Duodenal mucosa (tissue), 2 donors: Measurements from ENCODE around the gene CTNNA2.

Source experiments
- H3K27ac ChIP-seq: one replicate; pipeline ENCODE4 v1.7.0; 2013; ENCODE audit warnings: low read depth, low read length
- H3K27me3 ChIP-seq, 2 donors: one replicate each; pipeline ENCODE4 v1.7.0; 2013; ENCODE audit warnings: low read length in 2 of 2, control low read depth in 1 of 2; ENCODE audit not compliant: insufficient read depth in 2 of 2, control insufficient read depth in 1 of 2
- H3K36me3 ChIP-seq, 2 donors: one replicate each; pipeline ENCODE4 v1.7.0; 2013; ENCODE audit warnings: low read length in 2 of 2, control low read depth in 1 of 2; ENCODE audit not compliant: insufficient read depth in 2 of 2, control insufficient read depth in 1 of 2
- H3K4me1 ChIP-seq, 2 donors: one replicate each; pipeline ENCODE4 v1.7.0; 2013; ENCODE audit warnings: low read length in 2 of 2, control low read depth in 1 of 2; ENCODE audit not compliant: insufficient read depth in 2 of 2, control insufficient read depth in 1 of 2
- H3K4me3 ChIP-seq, 2 donors: one replicate each; pipeline ENCODE4 v1.7.0; 2013; ENCODE audit warnings: low read length in 2 of 2, low read depth in 1 of 2
- H3K9ac ChIP-seq, 2 donors: one replicate each; pipeline ENCODE4 v1.7.0; 2013; ENCODE audit warnings: low read length in 2 of 2, low read depth in 1 of 2
- H3K9me3 ChIP-seq, 2 donors: one replicate each; pipeline ENCODE4 v1.7.0; 2013; ENCODE audit warnings: low read length in 2 of 2, control low read depth in 1 of 2; ENCODE audit not compliant: control insufficient read depth in 1 of 2

Gene CTNNA2

DNA sequence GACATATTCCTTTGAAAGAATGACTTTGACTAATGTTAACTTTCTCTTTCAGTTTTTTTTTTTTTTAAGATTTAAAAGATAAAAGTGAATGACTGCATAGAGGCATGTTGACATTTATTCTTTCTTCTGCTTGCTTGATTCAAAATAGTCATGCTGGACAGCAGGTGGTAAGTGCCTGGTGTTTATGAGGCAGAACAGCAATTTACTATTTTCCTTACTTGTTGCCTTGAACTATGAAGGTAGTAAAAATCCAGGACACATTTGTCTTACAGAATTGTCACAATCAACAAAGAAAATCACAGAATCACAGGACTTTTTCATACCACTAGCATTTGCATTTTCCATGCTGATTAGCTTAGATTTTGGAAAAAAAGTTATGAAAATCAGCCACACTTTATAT, 388.3 kb downstream of the CTNNA2 start:
- H3K36me3 ChIP-seq = no peaks in the 10 kb centered on the region
- no peak overlapping the region for H3K27ac ChIP-seq
- H3K27me3 ChIP-seq = peaks cover 0 to 4% of the 10 kb centered on the region in 2 donors
- H3K4me1 ChIP-seq = no peaks in the 10 kb centered on the region
- H3K4me3 ChIP-seq = no peak overlapping the region
- no peak overlapping the region for H3K9ac ChIP-seq
- no peaks in the 10 kb centered on the region for H3K9me3 ChIP-seq

DNA sequence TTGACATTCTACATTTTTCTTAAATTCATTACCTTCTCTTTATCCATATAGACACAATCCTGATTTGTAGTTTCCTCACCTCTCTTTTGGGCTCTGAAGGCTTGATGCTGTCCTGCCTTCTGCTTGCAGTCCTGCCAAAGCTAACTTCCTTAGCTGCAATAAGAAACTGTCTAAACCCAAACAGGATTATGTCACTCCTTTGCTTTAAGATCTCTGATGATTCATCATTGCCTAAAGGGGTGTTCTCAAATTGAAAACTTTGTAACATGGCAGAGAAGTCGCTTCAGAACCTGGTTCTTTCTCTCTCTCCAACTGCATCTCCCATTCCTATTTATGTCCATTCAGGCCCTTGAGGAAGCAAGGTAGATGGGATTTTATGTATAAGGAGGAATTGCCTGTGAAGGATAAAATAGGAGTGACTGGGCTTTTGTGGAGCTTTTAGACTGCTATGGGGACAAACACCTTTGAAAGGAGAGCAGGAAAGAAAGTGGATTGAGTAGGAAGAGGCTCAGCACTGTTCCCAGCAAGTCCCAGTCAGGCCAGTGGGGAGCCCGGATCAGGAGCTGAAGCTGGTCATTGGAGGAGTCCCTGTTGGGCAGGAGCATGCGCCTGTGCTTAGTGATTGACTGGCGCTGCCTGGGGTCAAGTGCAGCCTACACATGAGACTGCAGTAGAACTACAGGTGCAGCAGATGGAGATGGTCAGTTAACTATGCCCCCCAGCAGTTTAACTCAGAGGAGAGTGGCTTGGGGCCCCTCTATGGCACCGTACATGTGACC, 390.6 kb downstream of the CTNNA2 start:
- no peak overlapping the region for H3K4me3 ChIP-seq
- H3K27ac ChIP-seq = no peak overlapping the region
- no peaks in the 10 kb centered on the region for H3K36me3 ChIP-seq
- peaks cover 0 to 4% of the 10 kb centered on the region in 2 donors for H3K27me3 ChIP-seq
- H3K4me1 ChIP-seq = no peaks in the 10 kb centered on the region
- H3K9me3 ChIP-seq = no peaks in the 10 kb centered on the region
- no peak overlapping the region for H3K9ac ChIP-seq

DNA sequence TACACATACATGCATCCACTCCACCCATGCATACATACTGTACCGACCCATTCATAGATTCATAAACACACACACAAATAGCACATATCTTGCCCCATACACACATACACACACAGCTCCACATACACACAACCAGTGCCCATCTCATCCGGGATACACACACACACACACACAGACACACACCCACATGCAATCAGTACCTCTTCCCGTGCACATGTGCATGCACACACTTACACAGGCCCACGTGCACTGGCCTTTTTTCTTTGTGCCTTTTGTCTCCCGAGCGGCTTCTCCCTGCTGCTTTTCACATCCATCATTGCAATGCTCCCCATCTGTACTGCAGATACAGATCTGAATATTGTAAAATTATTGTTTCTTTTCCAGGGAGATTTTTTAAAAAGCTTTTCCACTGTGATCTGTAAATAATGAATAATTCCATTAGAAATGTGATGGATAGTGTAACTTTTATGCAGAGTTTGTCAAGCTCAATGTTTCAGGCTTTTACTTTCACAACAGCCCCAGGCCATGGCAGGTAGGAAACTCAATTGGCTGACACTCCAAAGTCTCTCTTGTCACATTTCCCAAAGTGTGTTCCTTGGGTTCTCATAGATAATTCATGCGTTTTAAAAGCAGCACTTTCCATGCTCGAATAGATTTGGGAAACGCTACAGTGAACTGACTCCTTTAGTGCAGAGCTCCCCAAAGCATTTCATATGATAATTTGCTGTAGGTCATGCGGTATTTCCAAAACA, 393.5 kb downstream of the CTNNA2 start:
- H3K4me3 ChIP-seq = no peak overlapping the region
- no peaks in the 10 kb centered on the region for H3K36me3 ChIP-seq
- no peak overlapping the region for H3K27ac ChIP-seq
- no peaks in the 10 kb centered on the region for H3K27me3 ChIP-seq
- H3K4me1 ChIP-seq = no peaks in the 10 kb centered on the region
- H3K9me3 ChIP-seq = no peaks in the 10 kb centered on the region
- H3K9ac ChIP-seq = no peak overlapping the region

DNA sequence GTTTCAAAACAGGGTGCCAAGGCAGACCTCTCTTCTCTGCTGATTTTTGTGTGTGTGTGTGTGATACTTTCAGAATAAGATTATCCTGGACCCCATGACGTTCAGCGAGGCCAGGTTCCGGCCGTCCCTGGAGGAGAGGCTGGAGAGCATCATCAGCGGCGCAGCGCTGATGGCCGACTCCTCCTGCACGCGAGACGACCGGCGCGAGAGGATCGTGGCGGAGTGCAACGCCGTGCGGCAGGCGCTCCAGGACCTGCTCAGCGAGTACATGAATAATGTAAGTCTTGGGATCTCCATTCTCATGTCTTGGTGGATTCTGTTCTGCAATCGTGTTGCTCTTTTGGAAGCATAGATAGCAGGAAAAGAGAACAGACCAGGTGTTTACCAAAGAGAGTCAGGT, 396.7 kb downstream of the CTNNA2 start:
- no peaks in the 10 kb centered on the region for H3K36me3 ChIP-seq
- no peaks in the 10 kb centered on the region for H3K4me1 ChIP-seq
- no peaks in the 10 kb centered on the region for H3K9me3 ChIP-seq
- no peak overlapping the region for H3K4me3 ChIP-seq
- H3K27me3 ChIP-seq = no peaks in the 10 kb centered on the region
- no peak overlapping the region for H3K27ac ChIP-seq
- H3K9ac ChIP-seq = no peak overlapping the region

DNA sequence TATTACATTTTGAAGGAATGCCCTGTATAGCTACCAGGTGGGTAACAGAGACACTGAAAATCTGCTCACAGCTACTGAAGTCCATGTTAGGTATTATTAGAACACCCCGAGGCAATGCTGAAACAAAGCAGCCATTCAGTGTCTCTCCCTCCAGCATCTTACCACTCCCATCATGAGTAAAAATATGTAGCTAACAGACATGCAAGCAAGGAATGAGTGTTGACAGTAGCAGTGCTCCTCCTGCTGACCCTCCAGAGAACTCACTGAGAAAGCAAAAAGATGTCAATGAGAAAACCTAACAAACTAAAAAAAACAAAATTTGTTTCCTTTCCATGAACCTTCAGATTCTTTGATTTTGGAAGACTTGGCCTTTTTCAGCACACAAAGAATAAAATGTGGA, 397.8 kb downstream of the CTNNA2 start:
- H3K9me3 ChIP-seq = no peaks in the 10 kb centered on the region
- H3K27ac ChIP-seq = no peak overlapping the region
- H3K9ac ChIP-seq = no peak overlapping the region
- H3K4me1 ChIP-seq = no peaks in the 10 kb centered on the region
- no peak overlapping the region for H3K4me3 ChIP-seq
- H3K36me3 ChIP-seq = no peaks in the 10 kb centered on the region
- H3K27me3 ChIP-seq = no peaks in the 10 kb centered on the region

DNA sequence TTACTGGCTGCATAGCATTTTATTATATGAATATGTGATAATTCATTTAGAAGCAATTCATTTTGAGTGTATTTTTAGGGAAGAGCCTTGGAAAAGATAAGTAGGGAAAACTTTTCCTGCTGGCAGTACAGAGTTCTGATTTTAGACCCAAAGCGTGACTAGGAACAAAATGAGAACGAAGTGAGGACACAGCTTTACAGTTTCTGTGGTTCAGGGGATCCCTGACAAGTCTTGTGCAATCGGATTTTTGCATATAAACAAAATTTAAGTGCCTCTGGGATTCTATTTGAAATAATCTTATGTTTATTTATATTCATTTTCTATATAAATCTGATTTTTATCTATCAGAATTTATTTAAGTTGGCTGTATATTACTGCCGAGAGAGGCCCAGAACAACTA, 402.6 kb downstream of the CTNNA2 start:
- Histone ChIP-seq H3K4me1 (no peaks in the 10 kb centered on the region), H3K9me3 (no peaks in the 10 kb centered on the region), H3K4me3 (no peak overlapping the region), H3K27me3 (no peaks in the 10 kb centered on the region), H3K9ac (no peak overlapping the region), H3K27ac (no peak overlapping the region), H3K36me3 (no peaks in the 10 kb centered on the region)

DNA sequence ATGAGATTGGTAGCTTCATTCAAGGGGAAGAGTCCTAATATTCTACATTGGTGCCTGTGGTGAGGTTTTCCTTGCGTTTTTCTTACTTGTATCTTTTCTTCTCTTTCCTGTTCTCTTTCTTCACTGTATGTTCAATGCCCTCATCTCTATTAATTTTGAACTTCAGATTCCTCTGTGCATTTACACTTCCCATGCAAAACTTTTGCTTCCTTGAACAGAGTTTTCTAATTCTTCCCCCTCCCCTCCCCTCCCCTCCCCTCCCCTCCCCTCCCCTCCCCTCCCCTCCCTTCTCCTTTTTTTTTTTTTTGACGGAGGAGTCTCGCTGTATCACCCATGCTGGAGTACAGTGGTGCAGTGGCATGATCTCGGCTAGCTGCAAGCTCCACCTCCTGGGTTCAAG, 403.4 kb downstream of the CTNNA2 start:
- no peaks in the 10 kb centered on the region for H3K27me3 ChIP-seq
- no peak overlapping the region for H3K9ac ChIP-seq
- no peak overlapping the region for H3K4me3 ChIP-seq
- H3K4me1 ChIP-seq = no peaks in the 10 kb centered on the region
- H3K9me3 ChIP-seq = no peaks in the 10 kb centered on the region
- no peak overlapping the region for H3K27ac ChIP-seq
- H3K36me3 ChIP-seq = no peaks in the 10 kb centered on the region

DNA sequence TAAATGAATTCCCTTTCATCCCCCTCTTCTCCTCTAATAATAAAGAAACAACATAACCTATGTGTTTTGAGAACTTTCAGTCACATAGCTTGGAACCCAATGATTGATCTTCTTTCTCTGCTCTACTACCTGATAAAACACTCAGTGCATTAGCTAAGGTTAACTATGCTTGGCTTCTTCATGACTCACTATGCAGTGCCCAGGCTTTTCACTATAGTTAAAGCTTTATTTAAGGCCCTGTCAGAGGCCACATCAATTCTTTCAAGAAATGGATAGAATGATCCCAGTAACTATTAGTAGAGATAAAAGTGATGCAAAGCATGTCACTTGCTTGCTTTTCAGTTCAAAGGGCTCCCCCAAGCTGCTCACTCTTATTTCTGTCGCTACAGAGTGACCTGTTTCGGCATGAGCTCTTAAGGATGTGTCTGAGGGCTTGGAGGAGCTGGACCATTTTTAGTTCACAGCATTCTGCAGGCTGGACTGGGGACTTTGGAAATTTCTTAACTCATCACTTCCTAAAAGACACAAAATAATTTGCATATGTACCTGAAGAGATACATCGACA, 407.7 kb downstream of the CTNNA2 start:
- Histone ChIP-seq H3K9ac (no peak overlapping the region), H3K27ac (no peak overlapping the region), H3K36me3 (no peaks in the 10 kb centered on the region), H3K4me1 (no peaks in the 10 kb centered on the region), H3K4me3 (no peak overlapping the region), H3K9me3 (no peaks in the 10 kb centered on the region), H3K27me3 (no peaks in the 10 kb centered on the region)

DNA sequence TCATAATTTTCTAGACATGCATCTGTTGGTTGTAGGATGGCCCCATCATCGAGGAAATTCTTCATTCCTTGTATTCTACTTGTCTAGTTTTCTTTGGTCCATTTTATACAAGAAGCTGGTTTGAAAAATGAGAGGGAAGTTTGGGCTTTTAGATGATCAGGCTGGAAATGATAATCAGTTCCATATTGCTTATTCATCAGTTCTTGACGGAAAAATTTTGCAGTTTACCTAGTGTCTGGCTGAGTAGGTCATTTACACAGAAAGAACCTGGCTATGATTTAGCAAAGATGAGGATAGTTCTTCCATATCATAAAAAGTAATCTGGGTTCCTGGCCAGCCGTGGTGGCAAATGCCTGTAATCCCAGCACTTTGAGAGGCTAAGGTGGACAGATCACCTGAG, 416.8 kb downstream of the CTNNA2 start:
- Histone ChIP-seq H3K4me1 (no peaks in the 10 kb centered on the region), H3K9ac (no peak overlapping the region), H3K27ac (no peak overlapping the region), H3K36me3 (no peaks in the 10 kb centered on the region), H3K4me3 (no peak overlapping the region), H3K27me3 (no peaks in the 10 kb centered on the region), H3K9me3 (no peaks in the 10 kb centered on the region)

DNA sequence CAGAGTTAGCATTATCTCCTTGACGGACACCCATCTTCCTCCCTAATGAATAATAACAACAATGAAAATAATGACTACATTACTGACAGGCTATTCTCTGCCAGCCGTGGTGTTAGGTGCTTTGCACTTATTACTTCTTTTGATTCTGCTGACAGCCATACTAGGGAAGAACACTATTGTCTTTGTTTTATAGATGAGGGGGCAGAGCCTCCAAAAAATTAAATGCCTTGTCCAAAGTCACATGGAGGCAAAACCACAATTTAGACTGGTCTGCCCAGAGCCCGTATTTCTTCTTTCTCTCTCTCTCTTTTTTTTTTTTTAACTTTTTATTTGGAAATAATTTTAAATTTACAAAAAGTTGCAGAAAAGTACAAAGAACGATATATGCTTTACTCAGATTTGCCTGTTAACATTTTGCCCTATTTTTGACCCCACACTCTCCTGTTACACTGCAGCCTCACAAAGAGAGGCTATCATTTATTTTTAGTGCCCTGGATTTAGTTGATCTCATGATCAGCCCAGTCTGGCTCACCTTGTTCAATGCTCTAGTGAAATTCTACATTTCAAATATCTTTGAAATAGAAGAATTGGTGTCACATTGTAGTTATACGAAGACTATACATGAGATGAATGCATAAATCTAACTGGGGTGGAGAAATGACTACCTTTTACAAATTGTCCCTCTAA, 422.3 kb downstream of the CTNNA2 start:
- H3K9me3 ChIP-seq = no peaks in the 10 kb centered on the region
- H3K9ac ChIP-seq = no peak overlapping the region
- no peak overlapping the region for H3K4me3 ChIP-seq
- H3K36me3 ChIP-seq = no peaks in the 10 kb centered on the region
- H3K27me3 ChIP-seq = no peaks in the 10 kb centered on the region
- no peak overlapping the region for H3K27ac ChIP-seq
- no peaks in the 10 kb centered on the region for H3K4me1 ChIP-seq
